ENCODE data around the gene PATE3.

The PATE3 gene

GRCh38 chr11:125778728-125779127 is 9.2 kb upstream of the PATE3 start, which contains the start of gene PATE2:
Gene PATE2, minus strand, starts transcription at chr11:125778828. Its CDS starts 55 bp downstream, at chr11:125778773.
- no peak within 1 kb of the TSS for H3K27ac ChIP-seq
- TF ChIP-seq CTCF (IDR thresholded peaks at IDR 0.05) = no peak
- DNase-seq (ENCODE audit: low spot score) = no peak
- H3K4me3 ChIP-seq = no peak within 1 kb of the TSS

- TF ChIP-seq CTCF (IDR thresholded peaks at IDR 0.05) = no peak
- Histone ChIP-seq H3K4me3 (no peak overlapping the region), H3K27ac (no peak overlapping the region)
- DNase-seq (ENCODE audit: low spot score) = no peak
Measured at GRCh38 chr11:125784678-125785077, 3.2 kb upstream of the PATE3 start.

DNA sequence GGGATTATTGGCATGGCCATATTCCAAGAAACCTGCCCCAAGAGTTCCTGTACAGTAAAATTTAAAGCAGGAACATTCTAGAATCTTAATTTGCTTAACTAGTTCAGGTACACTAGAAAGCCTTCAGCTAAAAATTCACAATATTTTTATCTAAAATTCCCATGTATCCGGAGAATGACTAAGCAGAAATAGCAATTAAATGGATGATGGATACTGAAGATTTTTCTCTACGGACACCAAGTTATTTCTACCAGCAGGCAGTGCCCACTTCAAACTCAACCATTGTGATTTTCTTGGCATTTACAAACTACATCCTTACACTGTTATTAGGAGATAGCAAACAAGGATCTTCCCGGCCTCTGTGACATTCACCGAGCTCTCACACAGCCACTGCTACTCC is 2.9 kb downstream of the PATE3 start:
- Histone ChIP-seq H3K27ac (no peak overlapping the region), H3K4me3 (no peak overlapping the region)
- no peak for TF ChIP-seq CTCF (IDR thresholded peaks at IDR 0.05)
- no peak for DNase-seq (ENCODE audit: low spot score)

DNA sequence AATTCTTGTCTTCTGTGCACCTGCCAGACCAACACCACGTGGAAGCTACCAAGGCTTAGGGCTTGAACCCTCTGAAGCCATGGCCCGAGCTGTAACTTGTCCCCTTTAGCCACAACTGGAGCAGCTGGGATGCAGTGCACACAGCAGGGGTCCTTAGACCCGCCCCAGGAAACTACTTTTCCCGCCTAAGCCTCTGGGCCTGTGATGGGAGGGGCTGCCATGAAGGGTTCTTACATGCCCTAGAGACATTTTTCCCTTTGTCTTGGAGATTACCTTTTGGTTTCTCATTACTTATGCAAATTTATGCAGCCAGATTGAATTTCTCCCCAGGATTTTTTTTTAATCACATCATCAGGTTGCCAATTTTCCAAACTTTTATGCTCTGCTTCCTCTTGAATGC is 9.7 kb downstream of the PATE3 start:
- Histone ChIP-seq H3K27ac (no peak overlapping the region), H3K4me3 (no peak overlapping the region)
- no peak for TF ChIP-seq CTCF (IDR thresholded peaks at IDR 0.05)
- DNase-seq (ENCODE audit: low spot score) = no peak

DNA sequence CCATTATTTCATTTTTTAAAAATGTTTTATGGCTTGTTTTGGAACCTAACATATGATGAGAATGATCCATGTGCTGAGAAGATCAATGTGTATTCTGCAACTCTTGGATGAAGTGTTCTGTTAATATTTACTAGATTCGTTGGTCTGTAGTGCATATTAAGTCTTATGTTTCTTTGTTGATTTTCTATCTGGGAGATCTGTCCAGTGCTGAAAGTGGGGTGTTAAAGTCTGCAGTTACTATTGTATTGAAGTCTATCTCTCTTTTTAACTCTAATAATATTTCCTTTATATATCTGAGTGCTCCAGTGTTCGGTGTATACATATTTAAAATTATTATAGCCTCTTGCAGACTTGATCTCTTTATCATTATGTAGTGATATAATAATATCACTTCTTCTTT is 11.9 kb downstream of the PATE3 start:
- DNase-seq (ENCODE audit: low spot score) = no peak
- no peak overlapping the region for H3K4me3 ChIP-seq
- H3K27ac ChIP-seq = no peak overlapping the region
- TF ChIP-seq CTCF (IDR thresholded peaks at IDR 0.05) = no peak

GRCh38 chr11:125802387-125802786 is 14.5 kb downstream of the PATE3 start:
- TF ChIP-seq CTCF (IDR thresholded peaks at IDR 0.05) = no peak
- Histone ChIP-seq H3K27ac (no peak overlapping the region), H3K4me3 (no peak overlapping the region)
- DNase-seq (ENCODE audit: low spot score) = no peak

DNA sequence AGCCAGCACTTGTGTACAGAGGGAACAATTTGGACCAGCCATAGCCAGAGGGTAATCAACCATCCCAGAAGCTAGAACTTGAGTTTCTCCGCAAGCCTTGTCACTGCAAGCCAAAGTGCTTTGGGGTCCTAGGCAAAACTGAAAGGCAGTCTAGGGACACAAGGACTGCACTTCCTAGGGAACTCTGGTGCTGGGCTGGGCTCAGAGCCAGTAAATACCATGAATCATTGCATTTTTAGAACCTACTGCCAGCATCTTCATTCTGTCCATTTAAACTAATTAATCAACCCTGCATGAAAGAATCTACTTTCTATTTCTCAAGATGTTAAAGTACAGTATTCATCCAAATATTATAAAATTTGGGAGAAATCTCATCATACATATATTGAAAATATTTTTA is 20.0 kb downstream of the PATE3 start:
- no peak for TF ChIP-seq CTCF (IDR thresholded peaks at IDR 0.05)
- no peak overlapping the region for H3K27ac ChIP-seq
- no peak overlapping the region for H3K4me3 ChIP-seq
- no peak for DNase-seq (ENCODE audit: low spot score)
